Common myeloid progenitor, CD34-positive (primary cell): ENCODE data around the gene PLPPR2.
"Not testable (repeated sequence)": the region's sequence is repeated elsewhere in the genome, so short reads cannot be mapped to it uniquely, and the experiment has no call there.

Experiments used
- CTCF ChIA-PET: fragments of 350-600 bp; sonication (Branson Sonifier 250); formaldehyde crosslinking; loops from one replicate; lab custom pipeline; 2021; ENCODE audit warnings: antibody characterized with exemption; lab: Charles Lee
- POLR2A ChIA-PET: fragments of 350-600 bp; sonication (Branson Sonifier 250); formaldehyde crosslinking; loops from one replicate; lab custom pipeline; 2021; ENCODE audit warnings: antibody characterized with exemption; lab: Charles Lee
- DNase-seq, 3 donors: peaks; one replicate each; pipeline versions ENCODE4 v3.0.0 to v3.0.0-alpha.2; 2013
- H3K27ac ChIP-seq, 2 experiments: 1 replicate in 1 of 2; 2 replicates in 1 of 2; pipeline ENCODE4 v1.7.0; 2013; ENCODE audit warnings: inconsistent platforms in 2 of 2, low read length in 2 of 2, mild to moderate bottlenecking in 2 of 2, low read depth in 1 of 2, moderate library complexity in 1 of 2; ENCODE audit not compliant: severe bottlenecking in 2 of 2, insufficient read depth in 1 of 2, poor library complexity in 1 of 2
- H3K27me3 ChIP-seq, 5 experiments: replicated peaks in 2 of 5; 1 replicate in 3 of 5; 2 replicates in 2 of 5; pipeline versions ENCODE4 v1.6.1 to v1.7.0; 2013; ENCODE audit warnings: low read length in 4 of 5, mild to moderate bottlenecking in 2 of 5, moderate library complexity in 2 of 5, inconsistent platforms in 1 of 5; ENCODE audit not compliant: insufficient read depth in 5 of 5, control insufficient read depth in 4 of 5
- H3K36me3 ChIP-seq, 4 experiments: 1 replicate in 2 of 4; 2 replicates in 2 of 4; pipeline versions ENCODE4 v1.6.1 to v1.7.0; 2013; ENCODE audit warnings: low read length in 3 of 4, control low read depth in 1 of 4, mild to moderate bottlenecking in 1 of 4; ENCODE audit not compliant: control insufficient read depth in 4 of 4, insufficient read depth in 4 of 4
- H3K4me1 ChIP-seq, 4 experiments: 1 replicate in 3 of 4; 2 replicates in 1 of 4; pipeline versions ENCODE4 v1.6.1 to v1.7.1; 2013; ENCODE audit warnings: low read length in 3 of 4, mild to moderate bottlenecking in 3 of 4, control low read depth in 1 of 4, inconsistent platforms in 1 of 4, moderate library complexity in 1 of 4; ENCODE audit not compliant: control insufficient read depth in 4 of 4, insufficient read depth in 4 of 4; ENCODE audit errors: control extremely low read depth in 1 of 4
- H3K4me3 ChIP-seq, 7 experiments: 1 replicate in 4 of 7; 2 replicates in 3 of 7; pipeline versions ENCODE4 v1.5.1 to v1.7.0; 2013; ENCODE audit warnings: mild to moderate bottlenecking in 7 of 7, low read length in 6 of 7, moderate library complexity in 6 of 7, inconsistent platforms in 2 of 7, low read depth in 2 of 7, control low read depth in 1 of 7; ENCODE audit not compliant: insufficient read depth in 4 of 7, control insufficient read depth in 1 of 7; ENCODE audit errors: extremely low read depth in 1 of 7
- H3K9me3 ChIP-seq, 5 experiments: 1 replicate in 4 of 5; 2 replicates in 1 of 5; pipeline versions ENCODE4 v1.6.1 to v1.7.1; 2013; ENCODE audit warnings: low read length in 4 of 5, mild to moderate bottlenecking in 2 of 5, inconsistent platforms in 1 of 5, low read depth in 1 of 5, moderate library complexity in 1 of 5; ENCODE audit not compliant: control insufficient read depth in 4 of 5, insufficient read depth in 2 of 5; ENCODE audit errors: control extremely low read depth in 1 of 5
- WGBS: methylation state at CpG from one replicate; pipeline ENCODE4 v1.1.5; 2013; ENCODE audit not compliant: insufficient coverage; 5-methylcytosine and 5-hydroxymethylcytosine counted together

The PLPPR2 gene

GRCh38 chr19:11347546-11348039, 7.6 kb upstream of the PLPPR2 start:
- peak in 2 of 3 donors; percentile 29 to 42 for DNase-seq
- peaks cover 7 to 47% (median 41%) of the 10 kb centered on the region in 4 experiments for H3K4me1 ChIP-seq
- POLR2A ChIA-PET, result interaction anchor here (0.6 to 0.9 kb wide), 2 partner anchors 28 to 1702 kb away, joined by 3 to 5 read pairs; no protein-coding TSS in a partner anchor
- CTCF ChIA-PET, result interaction anchor here (1.0 to 1.9 kb wide), 2 partner anchors 10 to 30 kb away, joined by 3 to 4 read pairs; no protein-coding TSS in a partner anchor
- H3K4me3 ChIP-seq, result no peak overlapping the region
- no peaks in the 10 kb centered on the region for H3K27me3 ChIP-seq
- peaks cover 0 to 5% (median 0%) of the 10 kb centered on the region in 4 experiments for H3K36me3 ChIP-seq
- WGBS, result 74% methylated on average over 6 of the region's 7 CpGs
- peaks cover 0 to 7% (median 5%) of the 10 kb centered on the region in 5 experiments for H3K9me3 ChIP-seq
- no peak overlapping the region for H3K27ac ChIP-seq

DNA sequence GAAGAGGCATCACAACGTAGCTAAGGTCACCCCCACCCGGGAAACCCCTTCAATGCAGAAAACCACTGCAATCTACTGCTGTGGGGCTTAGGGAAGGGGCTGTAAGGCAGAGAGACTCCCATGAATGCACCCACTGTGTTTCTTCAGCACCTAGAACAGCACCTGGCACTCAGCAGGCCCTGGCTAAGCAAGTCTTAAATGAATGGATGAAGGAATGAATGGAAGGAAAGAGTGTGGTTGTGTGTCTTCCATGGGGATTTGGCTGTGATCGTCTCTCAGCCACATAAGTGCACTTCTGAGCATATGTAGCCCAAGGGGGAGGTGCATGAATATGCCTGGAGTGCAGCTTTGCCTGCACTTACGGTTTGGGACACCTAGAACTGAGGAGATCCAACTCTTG, 6.1 kb upstream of the PLPPR2 start:
- Histone ChIP-seq H3K36me3 (peaks cover 0 to 2% (median 0%) of the 10 kb centered on the region in 4 experiments), H3K9me3 (peaks cover 0 to 7% (median 5%) of the 10 kb centered on the region in 5 experiments), H3K4me1 (peaks cover 5 to 33% (median 30%) of the 10 kb centered on the region in 4 experiments), H3K4me3 (no peak overlapping the region), H3K27ac (no peak overlapping the region), H3K27me3 (no peaks in the 10 kb centered on the region)
- 100% methylated on average over 1 of the region's 4 CpGs for WGBS
- CTCF ChIA-PET, result interaction anchor here (0.8 to 1.9 kb wide), 2 partner anchors 19 to 31 kb away, joined by 3 to 5 read pairs; no protein-coding TSS in a partner anchor
- POLR2A ChIA-PET, result no interaction called here
- DNase-seq, result no peak

GRCh38 chr19:11354102-11354501, 1.1 kb upstream of the PLPPR2 start:
- peaks cover 0 to 23% (median 11%) of the 10 kb centered on the region in 4 experiments for H3K4me1 ChIP-seq
- WGBS, result 98% methylated on average over 4 of the region's 4 CpGs
- DNase-seq, H3K27ac ChIP-seq, H3K9me3 ChIP-seq, CTCF ChIA-PET, H3K4me3 ChIP-seq, H3K27me3 ChIP-seq, H3K36me3 ChIP-seq, POLR2A ChIA-PET: not testable (repeated sequence)

GRCh38 chr19:11356074-11356397, 804 bp downstream of the PLPPR2 start:
- no peak for DNase-seq
- H3K9me3 ChIP-seq, result no peaks in the 10 kb centered on the region
- CTCF ChIA-PET, result no interaction called here
- no peak overlapping the region for H3K27ac ChIP-seq
- WGBS, result 100% methylated on average over 3 of the region's 6 CpGs
- peaks cover 0 to 3% (median 0%) of the 10 kb centered on the region in 4 experiments for H3K36me3 ChIP-seq
- peaks cover 0 to 23% (median 11%) of the 10 kb centered on the region in 4 experiments for H3K4me1 ChIP-seq
- H3K4me3 ChIP-seq, result peak overlapping the region in 3 of 7 experiments; percentile 11 to 71 (median 61)
- H3K27me3 ChIP-seq, result no peaks in the 10 kb centered on the region
- POLR2A ChIA-PET, result no interaction called here

GRCh38 chr19:11356676-11357550, 1.7 kb downstream of the PLPPR2 start:
- POLR2A ChIA-PET, result no interaction called here
- Histone ChIP-seq H3K27ac (no peak overlapping the region), H3K4me1 (peaks cover 0 to 23% (median 11%) of the 10 kb centered on the region in 4 experiments), H3K27me3 (no peaks in the 10 kb centered on the region), H3K36me3 (peaks cover 0 to 6% (median 0%) of the 10 kb centered on the region in 4 experiments), H3K4me3 (no peak overlapping the region), H3K9me3 (no peaks in the 10 kb centered on the region)
- WGBS, result 91% methylated on average over 8 of the region's 11 CpGs
- CTCF ChIA-PET, result interaction anchor here (1.0 kb wide), 1 partner anchor 10 kb away, joined by 3 read pairs; no protein-coding TSS in a partner anchor
- DNase-seq, result no peak

GRCh38 chr19:11359421-11359820, 4.2 kb downstream of the PLPPR2 start:
- H3K4me3 ChIP-seq, result no peak overlapping the region
- POLR2A ChIA-PET, result no interaction called here
- H3K27ac ChIP-seq, result no peak overlapping the region
- peaks cover 0 to 16% (median under 1%) of the 10 kb centered on the region in 4 experiments for H3K36me3 ChIP-seq
- DNase-seq, result no peak
- peaks cover 0 to 23% (median 11%) of the 10 kb centered on the region in 4 experiments for H3K4me1 ChIP-seq
- CTCF ChIA-PET, result no interaction called here
- 96% methylated on average over 8 of the region's 11 CpGs for WGBS
- no peaks in the 10 kb centered on the region for H3K9me3 ChIP-seq
- H3K27me3 ChIP-seq, result no peaks in the 10 kb centered on the region
